ENCODE measurements around the gene KIAA0513.

KIAA0513 gene

DNA sequence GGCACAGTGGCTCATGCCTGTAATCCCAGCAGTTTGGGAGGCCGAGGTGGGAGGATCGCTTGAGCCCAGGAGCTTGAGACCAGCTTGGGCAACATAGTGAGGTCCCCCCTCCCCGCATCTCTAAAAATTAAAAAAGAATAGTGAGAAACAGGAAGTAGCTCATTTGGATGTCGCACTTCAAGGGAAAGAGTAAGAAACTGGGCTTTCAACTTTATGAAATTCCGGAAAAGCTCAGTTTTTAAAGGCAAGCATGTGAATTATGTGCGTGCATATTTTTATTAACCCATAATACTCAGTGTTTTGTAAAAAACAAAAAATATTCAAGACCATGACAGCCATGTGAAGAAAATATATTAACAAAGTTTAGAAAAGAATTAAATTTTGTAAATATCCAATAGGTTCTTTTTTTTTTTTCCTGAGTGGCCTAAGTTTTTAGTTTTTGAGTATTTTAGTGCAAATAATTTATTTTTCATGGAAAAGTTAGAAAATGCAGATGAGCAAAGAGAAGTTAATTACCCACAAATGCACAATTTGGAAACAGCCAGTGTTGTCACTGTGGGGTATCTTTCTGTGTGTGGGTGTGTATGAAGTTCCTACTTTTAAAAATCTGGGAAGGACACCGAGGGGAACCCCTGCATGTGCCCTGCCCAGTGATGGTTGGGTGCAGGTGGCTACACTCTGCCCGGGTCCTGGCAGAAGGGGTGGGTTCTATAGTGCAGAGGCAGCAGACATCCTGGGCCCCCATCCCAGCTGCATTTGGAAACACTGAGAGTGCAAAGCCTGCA lies 44.7 kb downstream of the KIAA0513 start:
- Histone ChIP-seq H3K9me3 (ENCODE audit: insufficient read depth, low read depth, low read length) (no peaks in the 10 kb centered on the region), H3K36me3 (ENCODE audit: insufficient read depth, low read length) (no peaks in the 10 kb centered on the region), H3K4me2 (ENCODE audit: low read depth, low read length, poor library complexity, severe bottlenecking) (no peak overlapping the region), H3K27me3 (ENCODE audit: insufficient read depth, low read length, poor library complexity, severe bottlenecking) (no peaks in the 10 kb centered on the region), H3K9me2 (replicated peaks; ENCODE audit: low read depth, low read length) (no peaks in the 10 kb centered on the region), H3K79me2 (ENCODE audit: insufficient read depth, low read length) (no peaks in the 10 kb centered on the region), H3K4me1 (ENCODE audit: insufficient read depth, low read length, poor library complexity, severe bottlenecking) (no peaks in the 10 kb centered on the region), H2AFZ (ENCODE audit: low read length) (no peak overlapping the region), H3K9ac (ENCODE audit: low read depth, low read length, poor library complexity, severe bottlenecking) (no peak overlapping the region), H3K4me3 (ENCODE audit: low read length, poor library complexity, severe bottlenecking) (no peak overlapping the region), H3F3A (ENCODE audit: low read depth) (no peaks in the 10 kb centered on the region), H4K20me1 (ENCODE audit: insufficient read depth, low read length, poor library complexity, severe bottlenecking) (no peaks in the 10 kb centered on the region)
- TF ChIP-seq, protein P1, sequence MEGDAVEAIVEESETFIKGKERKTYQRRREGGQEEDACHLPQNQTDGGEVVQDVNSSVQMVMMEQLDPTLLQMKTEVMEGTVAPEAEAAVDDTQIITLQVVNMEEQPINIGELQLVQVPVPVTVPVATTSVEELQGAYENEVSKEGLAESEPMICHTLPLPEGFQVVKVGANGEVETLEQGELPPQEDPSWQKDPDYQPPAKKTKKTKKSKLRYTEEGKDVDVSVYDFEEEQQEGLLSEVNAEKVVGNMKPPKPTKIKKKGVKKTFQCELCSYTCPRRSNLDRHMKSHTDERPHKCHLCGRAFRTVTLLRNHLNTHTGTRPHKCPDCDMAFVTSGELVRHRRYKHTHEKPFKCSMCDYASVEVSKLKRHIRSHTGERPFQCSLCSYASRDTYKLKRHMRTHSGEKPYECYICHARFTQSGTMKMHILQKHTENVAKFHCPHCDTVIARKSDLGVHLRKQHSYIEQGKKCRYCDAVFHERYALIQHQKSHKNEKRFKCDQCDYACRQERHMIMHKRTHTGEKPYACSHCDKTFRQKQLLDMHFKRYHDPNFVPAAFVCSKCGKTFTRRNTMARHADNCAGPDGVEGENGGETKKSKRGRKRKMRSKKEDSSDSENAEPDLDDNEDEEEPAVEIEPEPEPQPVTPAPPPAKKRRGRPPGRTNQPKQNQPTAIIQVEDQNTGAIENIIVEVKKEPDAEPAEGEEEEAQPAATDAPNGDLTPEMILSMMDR (conservative IDR thresholded peaks at IDR 0.05; ENCODE audit: low read length), result no peak
- no peak for TF ChIP-seq EZH2phosphoT487 (IDR thresholded peaks at IDR 0.05; ENCODE audit: borderline replicate concordance)

GRCh38 chr16:85072947-85073346 lies 45.4 kb downstream of the KIAA0513 start:
- Histone ChIP-seq H3K79me2 (ENCODE audit: insufficient read depth, low read length) (no peaks in the 10 kb centered on the region), H3F3A (ENCODE audit: low read depth) (no peaks in the 10 kb centered on the region), H3K4me3 (ENCODE audit: low read length, poor library complexity, severe bottlenecking) (no peak overlapping the region), H4K20me1 (ENCODE audit: insufficient read depth, low read length, poor library complexity, severe bottlenecking) (no peaks in the 10 kb centered on the region), H3K9me3 (ENCODE audit: insufficient read depth, low read depth, low read length) (no peaks in the 10 kb centered on the region), H3K9me2 (replicated peaks; ENCODE audit: low read depth, low read length) (no peaks in the 10 kb centered on the region), H2AFZ (ENCODE audit: low read length) (no peak overlapping the region), H3K4me2 (ENCODE audit: low read depth, low read length, poor library complexity, severe bottlenecking) (no peak overlapping the region), H3K4me1 (ENCODE audit: insufficient read depth, low read length, poor library complexity, severe bottlenecking) (no peaks in the 10 kb centered on the region), H3K36me3 (ENCODE audit: insufficient read depth, low read length) (no peaks in the 10 kb centered on the region), H3K27me3 (ENCODE audit: insufficient read depth, low read length, poor library complexity, severe bottlenecking) (no peaks in the 10 kb centered on the region), H3K9ac (ENCODE audit: low read depth, low read length, poor library complexity, severe bottlenecking) (no peak overlapping the region)
- TF ChIP-seq, protein P1 (conservative IDR thresholded peaks at IDR 0.05; ENCODE audit: low read length), result no peak
- TF ChIP-seq EZH2phosphoT487 (IDR thresholded peaks at IDR 0.05; ENCODE audit: borderline replicate concordance), result no peak

- H3K79me2 ChIP-seq (ENCODE audit: insufficient read depth, low read length), result no peaks in the 10 kb centered on the region
- H3F3A ChIP-seq (ENCODE audit: low read depth), result no peaks in the 10 kb centered on the region
- no peak overlapping the region for H2AFZ ChIP-seq (ENCODE audit: low read length)
- no peak overlapping the region for H3K4me2 ChIP-seq (ENCODE audit: low read depth, low read length, poor library complexity, severe bottlenecking)
- H3K36me3 ChIP-seq (ENCODE audit: insufficient read depth, low read length), result no peaks in the 10 kb centered on the region
- no peaks in the 10 kb centered on the region for H3K9me2 ChIP-seq (replicated peaks; ENCODE audit: low read depth, low read length)
- H3K4me1 ChIP-seq (ENCODE audit: insufficient read depth, low read length, poor library complexity, severe bottlenecking), result no peaks in the 10 kb centered on the region
- no peaks in the 10 kb centered on the region for H3K9me3 ChIP-seq (ENCODE audit: insufficient read depth, low read depth, low read length)
- no peak overlapping the region for H3K9ac ChIP-seq (ENCODE audit: low read depth, low read length, poor library complexity, severe bottlenecking)
- H3K27me3 ChIP-seq (ENCODE audit: insufficient read depth, low read length, poor library complexity, severe bottlenecking), result no peaks in the 10 kb centered on the region
- TF ChIP-seq EZH2phosphoT487 (IDR thresholded peaks at IDR 0.05; ENCODE audit: borderline replicate concordance), result no peak
- TF ChIP-seq, protein P1 (conservative IDR thresholded peaks at IDR 0.05; ENCODE audit: low read length), result no peak
- H4K20me1 ChIP-seq (ENCODE audit: insufficient read depth, low read length, poor library complexity, severe bottlenecking), result no peaks in the 10 kb centered on the region
- H3K4me3 ChIP-seq (ENCODE audit: low read length, poor library complexity, severe bottlenecking), result no peak overlapping the region
Measured at GRCh38 chr16:85074225-85074914, 46.8 kb downstream of the KIAA0513 start.
